Stimulated activated CD4-positive, alpha-beta T cell treated with anti-CD3 and anti-CD28 coated beads, Interleukin-12 subunit alpha, Interleukin-12 subunit beta, amount 100 ng/mL, for 24 hours (primary cell): ENCODE measurements around the gene SPG7.

ENCODE experiments used
- DNase-seq, 2 experiments: peaks; one replicate each; pipeline ENCODE4 v3.0.0-alpha.2; 2020; ENCODE audit warnings: low read depth in 2 of 2

SPG7 gene

DNA sequence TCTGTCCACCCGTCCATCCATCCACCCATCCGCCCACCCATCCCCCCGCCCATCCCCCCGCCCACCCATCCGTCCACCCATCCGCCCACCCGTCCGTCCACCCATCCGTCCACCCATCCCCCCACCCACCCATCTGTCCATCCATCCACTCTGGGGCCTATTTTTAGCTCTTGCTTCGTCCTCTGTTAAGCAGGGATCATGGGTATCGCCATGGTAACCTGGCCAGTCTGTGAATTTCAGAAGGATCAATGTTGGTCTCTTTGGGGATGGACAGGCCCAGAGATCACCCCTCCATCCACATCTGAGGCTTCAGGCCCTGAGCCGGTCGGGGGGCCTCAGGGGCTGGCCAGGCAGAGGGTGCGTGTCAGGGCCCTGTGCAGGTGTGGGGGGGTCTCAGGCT lies 90.0 kb downstream of the SPG7 start:
- no peak for DNase-seq

DNA sequence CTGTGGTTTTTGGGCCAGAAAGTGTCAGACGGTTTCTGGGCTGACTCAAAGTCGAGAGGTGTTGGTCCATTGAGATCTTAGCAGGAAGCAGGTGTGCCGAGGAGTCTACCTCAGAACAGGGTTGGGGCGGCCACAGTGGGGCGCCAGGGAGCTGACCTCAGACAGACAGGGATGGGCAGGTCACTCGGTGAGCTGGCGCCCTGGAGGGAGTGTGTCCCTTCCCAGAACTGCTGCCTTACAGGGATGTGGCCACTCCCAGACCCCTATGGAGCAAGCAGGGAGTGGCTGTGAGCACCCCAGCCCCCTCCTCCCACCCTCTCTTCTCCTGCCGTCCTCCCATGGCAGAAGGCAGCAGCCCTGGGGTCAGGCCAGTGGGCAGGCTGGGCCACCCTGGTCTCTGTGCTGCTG lies 91.3 kb downstream of the SPG7 start:
- DNase-seq, result no peak

DNA sequence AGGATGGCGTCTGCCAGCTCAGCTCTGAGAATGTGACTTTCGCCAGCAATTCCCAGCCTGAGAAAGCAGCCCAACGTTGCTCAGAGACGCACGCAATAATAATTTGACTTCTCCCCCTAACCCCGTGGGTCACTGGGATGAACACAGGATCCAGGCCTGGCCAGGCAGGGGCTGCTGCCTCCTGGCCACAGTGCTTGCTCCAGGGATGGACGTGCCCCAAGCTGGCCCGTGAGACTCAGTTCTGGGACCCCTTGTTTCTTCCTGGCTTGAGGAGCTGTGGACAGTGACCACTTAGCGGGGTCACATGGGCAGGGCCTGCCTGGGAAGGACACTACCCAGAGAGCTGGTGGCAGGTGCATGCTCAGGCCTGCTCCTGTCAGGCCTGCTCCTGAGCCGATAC lies 91.7 kb downstream of the SPG7 start:
- no peak for DNase-seq

DNA sequence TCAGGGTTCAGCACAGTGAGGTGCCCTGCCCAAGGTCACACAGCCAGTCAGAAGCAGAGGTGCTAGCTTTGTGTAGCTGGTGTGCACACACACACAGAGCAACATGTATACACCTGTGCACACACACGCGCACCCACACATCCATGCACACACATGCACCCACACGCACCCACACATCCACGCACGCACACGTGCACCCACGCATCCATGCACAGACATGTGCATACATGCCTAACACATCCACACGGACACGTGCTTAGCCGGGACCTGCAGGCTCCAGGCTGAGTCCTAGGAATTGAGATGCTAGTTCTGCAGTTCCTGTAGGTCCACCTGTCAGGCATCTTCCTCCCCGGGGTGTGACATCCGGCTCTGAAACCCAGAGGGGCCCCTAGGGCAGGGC lies 92.2 kb downstream of the SPG7 start:
- no peak for DNase-seq

DNA sequence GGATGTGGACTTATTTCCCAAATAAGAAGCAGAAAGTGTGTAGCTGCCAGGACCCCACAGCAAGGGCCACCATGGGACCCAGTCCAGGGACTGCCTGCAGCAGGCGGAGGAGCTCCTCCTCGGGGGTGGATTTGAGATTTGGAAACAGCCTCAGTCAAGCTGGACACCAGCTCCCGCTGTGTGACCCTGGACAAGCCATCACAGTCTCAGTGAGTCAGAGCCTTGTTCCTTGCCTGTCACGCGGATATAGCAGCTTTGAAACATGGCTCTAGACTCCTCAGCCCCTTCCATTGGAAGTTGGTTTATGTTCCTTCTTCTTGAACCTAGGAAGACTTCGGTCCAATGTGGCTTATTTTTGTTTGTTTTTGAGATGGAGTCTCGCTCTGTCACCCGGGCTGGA lies 92.8 kb downstream of the SPG7 start:
- DNase-seq, result no peak

DNA sequence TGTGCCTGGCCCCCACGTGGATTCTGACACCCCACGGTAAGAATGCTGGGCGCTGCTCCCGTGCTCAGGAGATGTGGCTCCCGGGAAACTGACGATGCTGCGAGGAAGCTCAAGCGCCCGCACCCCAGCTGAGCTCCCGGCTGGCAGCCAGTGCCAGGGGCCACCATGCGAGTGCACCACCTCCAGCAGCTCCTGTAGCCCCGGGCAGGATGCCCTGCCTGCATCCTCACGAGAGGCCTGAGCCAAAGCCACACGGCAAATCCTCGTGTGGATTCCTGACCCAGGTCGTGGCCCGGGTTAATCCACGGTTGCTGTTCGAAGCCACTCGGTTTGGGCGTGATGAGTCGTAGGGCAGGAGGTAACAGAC lies 93.7 kb downstream of the SPG7 start:
- DNase-seq, result no peak

DNA sequence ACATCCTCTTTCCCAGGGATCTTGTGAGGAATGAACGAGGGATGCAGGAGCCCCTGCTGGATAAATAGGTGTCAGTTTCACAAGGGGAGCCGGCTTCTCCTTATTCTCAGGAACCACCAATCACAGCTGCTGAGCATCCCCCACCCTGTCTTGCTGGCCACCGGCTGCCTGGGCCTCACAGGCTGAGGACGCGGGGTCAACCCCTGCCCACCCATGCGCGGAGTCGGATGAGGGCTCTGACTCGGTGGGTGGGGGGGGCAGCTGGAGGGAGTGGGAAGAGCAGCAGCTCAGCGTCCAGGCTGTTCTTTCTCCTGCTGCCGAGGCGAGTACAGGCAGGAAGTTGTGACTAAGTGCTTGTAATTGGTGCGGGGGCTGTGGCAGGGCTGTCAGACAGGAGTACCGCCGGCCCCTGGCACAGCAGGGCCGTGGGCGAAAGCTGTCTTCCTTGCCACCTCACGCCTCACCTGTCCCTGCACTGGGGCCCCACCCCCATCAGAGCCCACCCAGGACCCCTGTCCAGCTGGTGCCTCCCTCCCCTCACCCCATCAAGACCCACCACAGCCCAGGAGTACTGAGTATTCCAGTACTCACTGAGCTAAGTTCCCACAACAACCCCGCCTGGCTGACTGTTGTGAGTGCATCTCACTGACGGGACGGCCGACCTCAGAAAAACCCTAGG lies 94.2 kb downstream of the SPG7 start:
- DNase-seq, result peak; percentile 44 to 56

DNA sequence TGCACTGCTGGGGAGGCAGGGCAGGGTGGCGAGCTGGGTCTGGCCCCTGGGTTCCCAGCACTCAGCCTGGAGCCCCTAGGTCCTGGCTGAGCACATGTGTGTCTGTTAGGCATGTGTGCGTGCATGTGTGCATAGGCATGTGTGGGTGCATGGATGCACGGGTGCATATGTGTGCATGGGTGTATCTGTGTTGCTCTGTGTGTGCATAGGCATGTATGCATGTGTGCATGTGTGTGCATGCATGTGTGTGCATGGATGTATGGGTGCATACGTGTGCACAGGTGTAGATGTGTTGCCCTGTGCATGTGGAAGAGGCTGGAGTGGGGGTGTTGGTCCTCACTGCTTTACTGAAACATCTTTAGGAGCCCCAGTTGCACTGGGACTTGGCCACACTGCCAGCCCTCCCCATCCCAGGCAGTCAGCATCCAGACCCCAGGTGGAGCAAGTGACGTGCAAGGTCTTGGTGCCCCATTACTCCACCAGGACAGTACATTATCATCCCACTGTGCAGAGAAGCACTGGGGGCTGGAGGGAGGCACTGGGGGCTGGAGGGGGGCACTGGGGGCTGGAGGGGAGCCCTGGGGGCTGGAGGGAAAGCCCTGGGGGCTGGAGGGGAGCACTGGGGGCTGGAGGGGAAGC lies 94.9 kb downstream of the SPG7 start:
- no peak for DNase-seq

DNA sequence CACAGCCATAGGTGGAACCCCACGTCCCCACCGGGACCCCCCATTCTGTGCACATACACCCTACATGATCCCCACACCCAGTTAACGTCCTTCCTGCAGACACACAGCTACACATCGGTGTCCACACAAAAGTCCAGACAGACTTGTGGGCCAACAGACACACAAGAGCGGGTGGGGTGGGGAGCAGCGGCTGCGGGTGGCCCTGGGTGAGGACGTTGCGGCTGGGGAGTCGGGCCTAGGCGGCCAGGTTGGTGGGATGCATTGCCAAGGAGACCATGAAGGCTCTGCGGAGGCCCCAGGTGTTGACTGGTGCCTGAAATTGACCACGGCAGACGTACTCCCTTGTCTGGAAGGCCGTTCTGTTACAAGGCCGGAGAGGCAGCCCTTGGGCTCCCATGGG lies 96.6 kb downstream of the SPG7 start:
- no peak for DNase-seq

DNA sequence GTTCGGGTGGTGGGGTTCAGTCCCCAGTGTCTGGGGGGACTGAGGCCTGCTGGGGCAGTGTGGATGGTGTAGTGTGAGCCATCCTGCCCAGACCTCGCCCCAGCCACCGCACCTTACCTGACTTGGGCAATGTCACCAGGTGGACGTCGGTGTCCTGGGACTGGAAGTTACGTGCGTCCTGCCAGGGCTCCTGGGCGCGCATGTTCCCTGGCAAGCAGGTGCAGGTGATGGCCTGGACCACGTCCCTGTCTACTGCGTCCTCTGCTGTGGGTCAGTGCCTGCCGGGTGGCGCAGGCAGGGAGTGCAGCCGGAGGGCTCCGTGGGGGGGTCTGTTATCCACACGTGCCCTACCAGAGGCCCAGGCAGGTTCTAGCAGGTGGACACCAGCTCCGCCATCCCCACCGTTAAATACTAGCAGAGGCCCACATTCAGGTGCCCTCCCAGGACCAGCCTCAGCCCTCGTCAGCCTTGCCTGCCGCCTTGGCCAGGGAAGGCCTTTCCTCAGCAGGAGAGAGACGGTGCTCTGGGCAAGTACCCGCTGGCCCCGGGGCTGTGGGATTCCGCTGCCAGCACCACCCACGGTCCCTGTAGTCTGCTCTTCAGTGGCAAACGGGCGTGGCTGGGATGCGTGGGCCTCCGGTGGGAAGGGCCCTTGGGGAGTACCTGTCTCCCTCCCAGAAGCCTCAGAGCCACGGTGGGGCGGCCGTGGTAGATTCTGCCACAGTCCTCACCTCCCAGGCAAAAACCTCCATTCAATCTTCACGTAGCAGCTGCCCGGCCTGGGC lies 97.2 kb downstream of the SPG7 start:
- DNase-seq, result no peak

DNA sequence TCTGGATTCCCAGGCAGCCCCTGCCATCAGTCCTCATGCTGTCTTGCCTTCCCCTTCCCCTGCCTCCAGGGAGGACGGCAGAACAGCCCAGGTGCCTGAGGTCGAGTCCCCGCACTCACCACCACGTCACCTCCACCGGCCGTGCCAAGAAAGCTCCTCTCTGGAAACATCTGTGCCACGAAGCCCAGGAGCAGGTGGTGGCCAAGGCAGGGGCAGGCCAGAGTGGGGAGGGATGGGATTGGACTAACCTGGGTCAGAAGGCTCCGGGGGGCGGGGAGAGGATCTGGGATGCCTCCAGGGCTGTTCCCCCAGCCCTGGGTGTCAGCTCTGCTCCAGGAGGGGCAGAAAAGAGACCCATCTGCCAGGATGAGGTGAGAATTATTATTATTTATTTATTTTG lies 97.8 kb downstream of the SPG7 start:
- DNase-seq, result no peak
